CD14-positive monocyte (primary cell): ENCODE measurements around the gene JAKMIP2. TPM values are rescaled to one million over a fixed set of nuclear protein-coding genes. Genes with fewer than 3 reads are reported as not detected.

Experiments used
- DNase-seq, 3 donors: peaks; one replicate each; pipeline ENCODE4 v3.0.0-alpha.2; 2011 to 2022
- H2AFZ ChIP-seq: 2 replicates; pipeline ENCODE4 v1.6.0; 2012; ENCODE audit warnings: mild to moderate bottlenecking, low read depth, low read length, inconsistent platforms; ENCODE audit not compliant: insufficient read depth, poor library complexity, severe bottlenecking
- H3K27ac ChIP-seq, 2 donors: 1 replicate in 1 of 2; 2 replicates in 1 of 2; pipeline ENCODE4 v1.5.1; 2012 to 2013; ENCODE audit warnings: low read length in 2 of 2, control low read depth in 1 of 2, inconsistent platforms in 1 of 2, low read depth in 1 of 2, mild to moderate bottlenecking in 1 of 2
- H3K27me3 ChIP-seq, 2 donors: one replicate each; pipeline versions ENCODE4 v1.6.0 to v1.6.1; 2011 to 2013; ENCODE audit warnings: low read length in 2 of 2; ENCODE audit not compliant: control insufficient read depth in 2 of 2, insufficient read depth in 2 of 2
- H3K36me3 ChIP-seq, 2 donors: replicated peaks in 1 of 2; 1 replicate in 1 of 2; 2 replicates in 1 of 2; pipeline versions ENCODE4 v1.5.1 to v1.6.1; 2012 to 2013; ENCODE audit warnings: low read length in 2 of 2, control low read depth in 1 of 2, inconsistent platforms in 1 of 2, mild to moderate bottlenecking in 1 of 2; ENCODE audit not compliant: insufficient read depth in 2 of 2, control insufficient read depth in 1 of 2
- H3K4me1 ChIP-seq, 2 donors: 1 replicate in 1 of 2; 2 replicates in 1 of 2; pipeline versions ENCODE4 v1.5.1 to v1.6.1; 2012 to 2013; ENCODE audit warnings: low read length in 2 of 2, control low read depth in 1 of 2, inconsistent platforms in 1 of 2, mild to moderate bottlenecking in 1 of 2, moderate library complexity in 1 of 2; ENCODE audit not compliant: insufficient read depth in 2 of 2, control insufficient read depth in 1 of 2
- H3K4me2 ChIP-seq: replicated peaks from 2 replicates; pipeline ENCODE3; 2012; ENCODE audit warnings: low read length, moderate library complexity, mild to moderate bottlenecking; ENCODE audit not compliant: poor library complexity, severe bottlenecking; ENCODE audit errors: extremely low read depth
- H3K4me3 ChIP-seq, 3 experiments: fragments of 200-600 bp in 1 of 3; sonication (generic) in 1 of 3; replicated peaks in 1 of 3; 1 replicate in 2 of 3; 2 replicates in 1 of 3; pipeline ENCODE4 v1.5.1; 2011 to 2013; ENCODE audit warnings: low read length in 3 of 3, mild to moderate bottlenecking in 3 of 3, control low read depth in 2 of 3, low read depth in 2 of 3, inconsistent platforms in 1 of 3, moderate library complexity in 1 of 3
- H3K79me2 ChIP-seq: 2 replicates; pipeline ENCODE4 v1.6.0; 2012; ENCODE audit warnings: mild to moderate bottlenecking, control low read depth, inconsistent platforms, low read length, moderate library complexity; ENCODE audit not compliant: insufficient read depth
- H3K9ac ChIP-seq: 2 replicates; pipeline ENCODE4 v1.6.0; 2017; ENCODE audit warnings: low read length, mild to moderate bottlenecking; ENCODE audit not compliant: insufficient read depth, poor library complexity, severe bottlenecking
- H3K9me3 ChIP-seq, 2 donors: replicated peaks in 1 of 2; 1 replicate in 1 of 2; 2 replicates in 1 of 2; pipeline versions ENCODE4 v1.5.1 to v1.6.1; 2012 to 2013; ENCODE audit warnings: low read length in 2 of 2, control low read depth in 1 of 2; ENCODE audit not compliant: control insufficient read depth in 1 of 2, insufficient read depth in 1 of 2
- H4K20me1 ChIP-seq: 2 replicates; pipeline ENCODE4 v1.6.0; 2012; ENCODE audit warnings: mild to moderate bottlenecking, low read length, control low read depth, moderate library complexity; ENCODE audit not compliant: insufficient read depth
- H3K27ac Mint-ChIP-seq, 7 donors: one replicate each; pipeline ENCODE4 v1.8.0; 2020; ENCODE audit warnings: mild to moderate bottlenecking in 7 of 7, mixed read lengths in 7 of 7, moderate library complexity in 6 of 7, inconsistent platforms in 2 of 7
- H3K27me3 Mint-ChIP-seq, 3 donors: one replicate each; pipeline ENCODE4 v1.8.0; 2021 to 2022; ENCODE audit warnings: low read depth in 3 of 3, mild to moderate bottlenecking in 3 of 3, mixed read lengths in 3 of 3, moderate library complexity in 3 of 3, inconsistent platforms in 1 of 3
- H3K36me3 Mint-ChIP-seq, 2 donors: one replicate each; pipeline ENCODE4 v1.8.0; 2020; ENCODE audit warnings: mixed read lengths in 2 of 2, inconsistent platforms in 1 of 2, mild to moderate bottlenecking in 1 of 2
- H3K4me1 Mint-ChIP-seq: one replicate; pipeline ENCODE4 v1.8.0; 2020; ENCODE audit warnings: mild to moderate bottlenecking, mixed read lengths
- H3K4me3 Mint-ChIP-seq, 2 donors: one replicate each; pipeline ENCODE4 v1.8.0; 2020; ENCODE audit warnings: mild to moderate bottlenecking in 2 of 2, mixed read lengths in 2 of 2, moderate library complexity in 1 of 2
- H3K9me3 Mint-ChIP-seq, 7 donors: one replicate each; pipeline ENCODE4 v1.8.0; 2020 to 2022; ENCODE audit warnings: mixed read lengths in 7 of 7, mild to moderate bottlenecking in 6 of 7, moderate library complexity in 6 of 7, inconsistent platforms in 2 of 7
- WGBS: methylation state at CpG from one replicate; pipeline ENCODE4 v1.1.5; 2013; ENCODE audit warnings: missing lambda C conversion rate; ENCODE audit not compliant: insufficient coverage; 5-methylcytosine and 5-hydroxymethylcytosine counted together
- intact Hi-C, 2 donors: fragments of 100-400 bp; cut with micrococcal nuclease; formaldehyde crosslinking; loops; one replicate each; pipeline versions ENCODE4 v1.15.0 to v1.15.1; 2023
- polyA plus RNA-seq, 3 donors: library from polyadenylated mRNA; depleted of rRNA in 1 of 3; unstranded in 2 of 3; stranded (reverse) in 1 of 3; fragments of 300-500 nt in 2 of 3; fragments of >200 nt in 1 of 3; fragmentation: Illumina TruSeq in 2 of 3; gene quantifications; 1 replicate in 2 of 3; 2 replicates in 1 of 3; pipeline ENCODE4 v1.2.3, GENCODE V29; 2012 to 2021
- TF ChIP-seq, protein P1 (sequence below): fragments of 200-600 bp; IDR thresholded peaks from one replicate; pipeline ENCODE4 v1.8.0; 2022; ENCODE audit warnings: antibody characterized with exemption, mild to moderate bottlenecking

JAKMIP2 gene
- polyA plus RNA-seq, 3 donors = 0.02 TPM; not detected in 2

DNA sequence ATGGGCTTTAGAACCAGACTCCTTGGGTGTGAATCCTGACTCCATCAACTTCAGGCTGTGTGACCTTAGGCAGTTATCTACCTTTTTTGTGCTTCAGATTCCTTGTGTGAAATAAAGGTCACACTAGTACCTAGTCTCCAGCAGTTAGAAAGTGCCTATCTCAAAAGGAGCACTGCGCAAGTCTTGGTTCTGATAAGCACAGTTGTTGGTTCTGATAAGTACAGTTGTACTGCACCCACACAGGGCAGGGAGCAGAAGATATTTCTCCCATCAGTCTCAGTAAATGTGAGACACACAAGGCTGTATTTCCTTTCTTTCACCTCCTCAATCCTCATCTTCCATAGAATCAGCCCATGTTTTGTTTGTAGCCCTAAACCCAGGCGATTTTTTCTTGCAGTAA is 156.1 kb downstream of the JAKMIP2 start:
- no peaks in the 10 kb centered on the region for H3K79me2 ChIP-seq
- intact Hi-C loops = no loop called here
- H4K20me1 ChIP-seq = no peaks in the 10 kb centered on the region
- Mint-ChIP-seq H3K4me3 (no peak overlapping the region), H3K9me3 (peaks cover 0 to 1% (median 0%) of the 10 kb centered on the region in 7 donors), H3K27me3 (no peaks in the 10 kb centered on the region), H3K27ac (no peak overlapping the region), H3K36me3 (no peaks in the 10 kb centered on the region), H3K4me1 (peaks cover 2% of the 10 kb centered on the region)
- no peak overlapping the region for H2AFZ ChIP-seq
- H3K4me1 ChIP-seq = no peaks in the 10 kb centered on the region
- no peak overlapping the region for H3K9ac ChIP-seq
- DNase-seq = no peak
- TF ChIP-seq, protein P1, sequence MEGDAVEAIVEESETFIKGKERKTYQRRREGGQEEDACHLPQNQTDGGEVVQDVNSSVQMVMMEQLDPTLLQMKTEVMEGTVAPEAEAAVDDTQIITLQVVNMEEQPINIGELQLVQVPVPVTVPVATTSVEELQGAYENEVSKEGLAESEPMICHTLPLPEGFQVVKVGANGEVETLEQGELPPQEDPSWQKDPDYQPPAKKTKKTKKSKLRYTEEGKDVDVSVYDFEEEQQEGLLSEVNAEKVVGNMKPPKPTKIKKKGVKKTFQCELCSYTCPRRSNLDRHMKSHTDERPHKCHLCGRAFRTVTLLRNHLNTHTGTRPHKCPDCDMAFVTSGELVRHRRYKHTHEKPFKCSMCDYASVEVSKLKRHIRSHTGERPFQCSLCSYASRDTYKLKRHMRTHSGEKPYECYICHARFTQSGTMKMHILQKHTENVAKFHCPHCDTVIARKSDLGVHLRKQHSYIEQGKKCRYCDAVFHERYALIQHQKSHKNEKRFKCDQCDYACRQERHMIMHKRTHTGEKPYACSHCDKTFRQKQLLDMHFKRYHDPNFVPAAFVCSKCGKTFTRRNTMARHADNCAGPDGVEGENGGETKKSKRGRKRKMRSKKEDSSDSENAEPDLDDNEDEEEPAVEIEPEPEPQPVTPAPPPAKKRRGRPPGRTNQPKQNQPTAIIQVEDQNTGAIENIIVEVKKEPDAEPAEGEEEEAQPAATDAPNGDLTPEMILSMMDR = no peak
- H3K27me3 ChIP-seq = no peaks in the 10 kb centered on the region
- no peaks in the 10 kb centered on the region for H3K9me3 ChIP-seq
- no peaks in the 10 kb centered on the region for H3K36me3 ChIP-seq
- no peak overlapping the region for H3K4me3 ChIP-seq
- H3K27ac ChIP-seq = no peak overlapping the region
- 83% methylated on average over 2 of the region's 2 CpGs for WGBS
- no peak overlapping the region for H3K4me2 ChIP-seq

DNA sequence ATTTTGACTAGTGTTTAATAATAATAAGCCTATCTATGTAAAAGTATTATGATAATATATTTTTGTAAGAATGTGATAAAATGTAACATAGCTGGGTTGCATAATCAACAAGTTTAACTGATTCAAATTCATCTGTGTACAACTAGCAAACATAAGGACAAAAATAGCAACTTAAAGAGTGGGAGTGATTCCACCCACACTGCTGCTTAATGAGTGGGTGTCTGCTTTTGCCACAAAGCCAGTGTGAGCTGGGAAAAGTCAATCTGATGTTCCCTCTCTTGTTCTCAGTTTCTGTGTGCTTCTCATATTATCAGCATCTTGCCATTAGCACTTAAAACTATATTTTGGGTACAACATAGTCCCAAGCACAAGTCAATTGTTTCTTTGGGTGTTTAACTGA is 161.5 kb downstream of the JAKMIP2 start:
- no peaks in the 10 kb centered on the region for H3K79me2 ChIP-seq
- H3K36me3 Mint-ChIP-seq = no peaks in the 10 kb centered on the region
- TF ChIP-seq, protein P1 = no peak
- intact Hi-C loops = no loop called here
- H3K27ac ChIP-seq = no peak overlapping the region
- no peak for DNase-seq
- H3K4me3 ChIP-seq = no peak overlapping the region
- H2AFZ ChIP-seq = no peak overlapping the region
- no peaks in the 10 kb centered on the region for H4K20me1 ChIP-seq
- no peaks in the 10 kb centered on the region for H3K9me3 ChIP-seq
- peaks cover 0 to 1% (median 0%) of the 10 kb centered on the region in 7 donors for H3K9me3 Mint-ChIP-seq
- H3K36me3 ChIP-seq = no peaks in the 10 kb centered on the region
- no peak overlapping the region for H3K4me2 ChIP-seq
- no peak overlapping the region for H3K27ac Mint-ChIP-seq
- no peaks in the 10 kb centered on the region for H3K4me1 ChIP-seq
- no peaks in the 10 kb centered on the region for H3K27me3 Mint-ChIP-seq
- no peak overlapping the region for H3K9ac ChIP-seq
- no peaks in the 10 kb centered on the region for H3K4me1 Mint-ChIP-seq
- no peaks in the 10 kb centered on the region for H3K27me3 ChIP-seq
- H3K4me3 Mint-ChIP-seq = no peak overlapping the region
